ENCODE measurements around the gene SPHK2.

DNA sequence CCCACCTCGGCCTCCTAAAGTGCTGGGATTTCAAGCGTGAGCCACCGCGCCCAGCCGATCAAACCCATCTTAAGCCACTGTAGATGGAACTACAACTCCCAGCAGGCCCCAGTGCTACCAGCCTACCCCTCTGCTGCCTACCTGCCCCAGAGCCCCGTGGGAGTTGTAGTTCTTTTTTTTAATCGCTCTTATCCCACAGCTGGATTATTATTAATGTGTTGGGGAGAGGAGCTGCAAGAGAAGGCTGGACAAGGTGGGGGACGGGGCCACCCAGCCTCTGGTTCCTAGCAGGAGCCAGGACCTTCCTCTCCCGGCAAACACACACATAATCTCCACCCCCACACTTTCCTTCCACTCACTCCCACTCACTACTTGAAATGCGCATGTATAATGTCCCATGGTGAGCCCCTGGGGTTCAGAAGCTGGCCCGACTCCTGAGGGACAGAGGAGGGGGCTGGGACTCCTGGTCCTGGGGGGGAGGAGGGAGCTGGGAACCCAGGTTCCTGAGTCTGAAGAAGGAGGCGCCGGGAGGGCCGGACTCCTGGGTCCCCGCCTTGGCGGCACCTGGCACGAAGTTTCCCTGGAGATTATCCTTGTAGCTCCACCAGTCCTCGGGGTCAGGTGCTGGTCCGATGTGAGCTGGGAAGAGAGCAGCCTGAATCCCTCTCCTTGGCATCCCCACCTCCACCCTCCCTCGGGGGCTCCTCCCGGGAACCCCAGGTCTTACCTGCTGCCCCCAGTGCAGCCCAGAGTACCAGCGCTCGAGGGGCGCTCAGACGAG, 25.7 kb downstream of the SPHK2 start:
- no peak for TF ChIP-seq POLR2A (IDR thresholded peaks at IDR 0.05)
- TF ChIP-seq, protein P1, sequence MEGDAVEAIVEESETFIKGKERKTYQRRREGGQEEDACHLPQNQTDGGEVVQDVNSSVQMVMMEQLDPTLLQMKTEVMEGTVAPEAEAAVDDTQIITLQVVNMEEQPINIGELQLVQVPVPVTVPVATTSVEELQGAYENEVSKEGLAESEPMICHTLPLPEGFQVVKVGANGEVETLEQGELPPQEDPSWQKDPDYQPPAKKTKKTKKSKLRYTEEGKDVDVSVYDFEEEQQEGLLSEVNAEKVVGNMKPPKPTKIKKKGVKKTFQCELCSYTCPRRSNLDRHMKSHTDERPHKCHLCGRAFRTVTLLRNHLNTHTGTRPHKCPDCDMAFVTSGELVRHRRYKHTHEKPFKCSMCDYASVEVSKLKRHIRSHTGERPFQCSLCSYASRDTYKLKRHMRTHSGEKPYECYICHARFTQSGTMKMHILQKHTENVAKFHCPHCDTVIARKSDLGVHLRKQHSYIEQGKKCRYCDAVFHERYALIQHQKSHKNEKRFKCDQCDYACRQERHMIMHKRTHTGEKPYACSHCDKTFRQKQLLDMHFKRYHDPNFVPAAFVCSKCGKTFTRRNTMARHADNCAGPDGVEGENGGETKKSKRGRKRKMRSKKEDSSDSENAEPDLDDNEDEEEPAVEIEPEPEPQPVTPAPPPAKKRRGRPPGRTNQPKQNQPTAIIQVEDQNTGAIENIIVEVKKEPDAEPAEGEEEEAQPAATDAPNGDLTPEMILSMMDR (IDR thresholded peaks at IDR 0.05), result no peak
